H1 (cell line): ENCODE results near the gene SLC8A3. TPM values are rescaled to one million over a fixed set of nuclear protein-coding genes. Genes with fewer than 3 reads are reported as not detected.

Experiments
- CTCF ChIA-PET: fragments of 300-600 bp; sonication (Branson Sonifier 250); formaldehyde crosslinking; loops from one replicate; lab custom pipeline; 2021; ENCODE audit not compliant: partially characterized antibody; lab: Charles Lee
- POLR2A ChIA-PET: fragments of 300-600 bp; sonication (Branson Sonifier 250); formaldehyde crosslinking; loops from one replicate; lab custom pipeline; 2021; ENCODE audit warnings: inconsistent platforms; ENCODE audit not compliant: partially characterized antibody; lab: Charles Lee
- DNase-seq, 2 experiments: peaks; one replicate each; pipeline versions ENCODE4 v3.0.0 to v3.0.0-alpha.2; 2010 to 2022; ENCODE audit warnings: low spot score in 2 of 2, low read depth in 1 of 2, mixed read lengths in 1 of 2
- FAIRE-seq: peaks from 2 replicates; lab custom pipeline; 2011; peaks lifted over from hg19 to GRCh38; lab: Jason Lieb, UNC
- H2AFZ ChIP-seq: 2 replicates; pipeline ENCODE4 v1.8.1; 2012; ENCODE audit warnings: low read length, inconsistent platforms
- H2AK5ac ChIP-seq: 2 replicates; pipeline ENCODE4 v1.6.1; 2013; ENCODE audit warnings: low read depth, low read length
- H2BK120ac ChIP-seq: replicated peaks from 2 replicates; pipeline ENCODE3; 2013; ENCODE audit warnings: low read depth, low read length, inconsistent platforms
- H2BK12ac ChIP-seq: 2 replicates; pipeline ENCODE4 v1.6.1; 2013; ENCODE audit warnings: low read depth, low read length
- H2BK15ac ChIP-seq: 2 replicates; pipeline ENCODE4 v1.6.1; 2013; ENCODE audit warnings: low read length
- H2BK20ac ChIP-seq: 2 replicates; pipeline ENCODE4 v1.6.1; 2013; ENCODE audit warnings: low read length
- H2BK5ac ChIP-seq: 2 replicates; pipeline ENCODE4 v1.6.1; 2013; ENCODE audit warnings: low read depth, low read length
- H3K14ac ChIP-seq: 2 replicates; pipeline ENCODE4 v1.6.1; 2013; ENCODE audit warnings: inconsistent platforms; ENCODE audit not compliant: insufficient read length
- H3K18ac ChIP-seq: 2 replicates; pipeline ENCODE4 v1.6.1; 2013; ENCODE audit warnings: low read length; ENCODE audit errors: extremely low read depth
- H3K23ac ChIP-seq: 2 replicates; pipeline ENCODE4 v1.6.1; 2013; ENCODE audit warnings: inconsistent platforms; ENCODE audit not compliant: insufficient read length
- H3K23me2 ChIP-seq: 2 replicates; pipeline ENCODE4 v1.6.1; 2013; ENCODE audit warnings: low read depth, low read length
- H3K27ac ChIP-seq: 2 replicates; pipeline ENCODE4 v1.6.1; 2011; ENCODE audit warnings: low read depth, low read length, inconsistent platforms
- H3K27me3 ChIP-seq, 4 experiments: replicated peaks in 1 of 4; 1 replicate in 1 of 4; 2 replicates in 3 of 4; pipeline versions ENCODE4 v1.6.1 to v1.8.1; 2011 to 2013; ENCODE audit warnings: low read length in 3 of 4, mild to moderate bottlenecking in 3 of 4, inconsistent platforms in 2 of 4, mixed read lengths in 2 of 4, moderate library complexity in 1 of 4; ENCODE audit not compliant: control insufficient read depth in 3 of 4, insufficient read depth in 3 of 4; ENCODE audit errors: extremely low read depth in 1 of 4
- H3K36me3 ChIP-seq, 4 experiments: 2 replicates each; pipeline versions ENCODE4 v1.6.1 to v1.8.1; 2011 to 2013; ENCODE audit warnings: mild to moderate bottlenecking in 4 of 4, low read length in 3 of 4, moderate library complexity in 2 of 4, control low read depth in 1 of 4, inconsistent platforms in 1 of 4; ENCODE audit not compliant: insufficient read depth in 4 of 4, control insufficient read depth in 2 of 4
- H3K4ac ChIP-seq: replicated peaks from 2 replicates; pipeline ENCODE3; 2013; ENCODE audit warnings: low read length, low read depth, mixed read lengths, inconsistent platforms; ENCODE audit not compliant: insufficient read length
- H3K4me1 ChIP-seq, 4 experiments: replicated peaks in 1 of 4; 1 replicate in 1 of 4; 2 replicates in 3 of 4; pipeline versions ENCODE4 v1.6.1 to v1.8.1; 2011 to 2013; ENCODE audit warnings: low read length in 3 of 4, inconsistent platforms in 2 of 4, mixed read lengths in 1 of 4; ENCODE audit not compliant: insufficient read depth in 4 of 4, control insufficient read depth in 3 of 4
- H3K4me2 ChIP-seq, 2 experiments: 2 replicates each; pipeline versions ENCODE4 v1.6.1 to v1.8.1; 2011 to 2013; ENCODE audit warnings: low read depth in 2 of 2, low read length in 2 of 2, control low read depth in 1 of 2, inconsistent platforms in 1 of 2, mild to moderate bottlenecking in 1 of 2; ENCODE audit not compliant: insufficient read depth in 1 of 2
- H3K4me3 ChIP-seq, 4 experiments: fragments of 200-600, 300-600 bp in 1 of 4; sonication (generic), shearing (Covaris generic), sonication (Bioruptor Twin) in 1 of 4; 2 replicates each; pipeline versions ENCODE4 v1.5.1 to v1.8.1; 2011 to 2016; ENCODE audit warnings: low read length in 4 of 4, low read depth in 3 of 4, control low read depth in 2 of 4, inconsistent platforms in 2 of 4, mild to moderate bottlenecking in 2 of 4, mixed read lengths in 1 of 4, moderate library complexity in 1 of 4; ENCODE audit not compliant: insufficient read depth in 2 of 4; ENCODE audit errors: extremely low read depth in 1 of 4
- H3K56ac ChIP-seq: replicated peaks from 2 replicates; pipeline ENCODE3; 2013; ENCODE audit warnings: low read depth, mild to moderate bottlenecking, mixed read lengths, low read length, inconsistent platforms; ENCODE audit not compliant: insufficient read length
- H3K79me1 ChIP-seq: 2 replicates; pipeline ENCODE4 v1.6.1; 2013; ENCODE audit warnings: low read depth, low read length, control low read depth
- H3K79me2 ChIP-seq, 2 experiments: 2 replicates each; pipeline versions ENCODE4 v1.6.1 to v1.8.1; 2012 to 2013; ENCODE audit warnings: low read length in 2 of 2, mild to moderate bottlenecking in 2 of 2, inconsistent platforms in 1 of 2; ENCODE audit not compliant: insufficient read depth in 2 of 2, control insufficient read depth in 1 of 2
- H3K9ac ChIP-seq, 4 experiments: replicated peaks in 1 of 4; 1 replicate in 1 of 4; 2 replicates in 3 of 4; pipeline versions ENCODE4 v1.6.1 to v1.8.1; 2011 to 2013; ENCODE audit warnings: low read depth in 3 of 4, low read length in 3 of 4, control low read depth in 2 of 4, mild to moderate bottlenecking in 2 of 4, moderate library complexity in 2 of 4, inconsistent platforms in 1 of 4; ENCODE audit errors: extremely low read depth in 1 of 4
- H3K9me3 ChIP-seq, 2 experiments: 2 replicates each; pipeline versions ENCODE4 v1.6.1 to v1.8.1; 2012 to 2013; ENCODE audit warnings: mild to moderate bottlenecking in 2 of 2, moderate library complexity in 2 of 2, control low read depth in 1 of 2, inconsistent platforms in 1 of 2, low read depth in 1 of 2, low read length in 1 of 2, mixed read lengths in 1 of 2; ENCODE audit not compliant: insufficient read depth in 2 of 2
- H4K20me1 ChIP-seq, 2 experiments: replicated peaks in 1 of 2; 2 replicates each; pipeline versions ENCODE3 to v1.8.1; 2011 to 2013; ENCODE audit warnings: inconsistent platforms in 2 of 2, low read length in 2 of 2, mild to moderate bottlenecking in 1 of 2; ENCODE audit not compliant: insufficient read depth in 2 of 2, control insufficient read depth in 1 of 2
- H4K5ac ChIP-seq: 2 replicates; pipeline ENCODE4 v1.6.1; 2013; ENCODE audit warnings: low read length, low read depth, mixed read lengths, inconsistent platforms; ENCODE audit not compliant: insufficient read length
- H4K8ac ChIP-seq: 2 replicates; pipeline ENCODE4 v1.8.0; 2013; ENCODE audit warnings: mild to moderate bottlenecking, moderate library complexity, low read length, inconsistent platforms; ENCODE audit not compliant: insufficient read depth; ENCODE audit errors: extremely low read depth
- H4K91ac ChIP-seq: replicated peaks from 2 replicates; pipeline ENCODE3; 2013; ENCODE audit warnings: low read length, mixed read lengths, inconsistent platforms; ENCODE audit not compliant: insufficient read length
- CBX8 ChIP-seq: fragments of 300-800, 300-1000 bp; sonication (generic); IDR thresholded peaks from 2 replicates; pipeline ENCODE4 v1.7.1; 2016; ENCODE audit warnings: low read depth, low read length, borderline replicate concordance
- CTBP2 ChIP-seq: IDR thresholded peaks from 2 replicates; pipeline ENCODE4 v1.7.0; 2011; ENCODE audit warnings: borderline replicate concordance, mild to moderate bottlenecking, moderate library complexity, mixed read lengths, low read length; ENCODE audit not compliant: insufficient read depth, insufficient read length
- E2F6 ChIP-seq: IDR thresholded peaks from 2 replicates; pipeline ENCODE4 v1.6.1; 2012; ENCODE audit warnings: inconsistent platforms
- EZH2 ChIP-seq: fragments of 200-600 bp; sonication (generic); IDR thresholded peaks from 2 replicates; pipeline ENCODE4 v1.7.1; 2012; ENCODE audit warnings: low read depth, mild to moderate bottlenecking, moderate library complexity, low read length, inconsistent platforms; ENCODE audit not compliant: severe bottlenecking
- GTF2F1 ChIP-seq: IDR thresholded peaks from 2 replicates; pipeline ENCODE4 v1.6.1; 2012; ENCODE audit warnings: low read depth, low read length, improper control_type of control experiment, borderline replicate concordance
- HDAC2 ChIP-seq, 2 experiments: fragments of 300-600 bp in 1 of 2; sonication (generic) in 1 of 2; IDR thresholded peaks; 2 replicates each; pipeline ENCODE4 v1.6.1; 2011 to 2012; ENCODE audit warnings: low read depth in 2 of 2, low read length in 2 of 2, mild to moderate bottlenecking in 2 of 2, moderate library complexity in 2 of 2, borderline replicate concordance in 1 of 2, inconsistent platforms in 1 of 2
- JUN ChIP-seq: IDR thresholded peaks from 2 replicates; pipeline ENCODE4 v1.6.1; 2011; ENCODE audit warnings: low read depth, mild to moderate bottlenecking, improper control_type of control experiment, low read length
- JUND ChIP-seq: IDR thresholded peaks from 2 replicates; pipeline ENCODE4 v1.6.1; 2011; ENCODE audit warnings: mild to moderate bottlenecking, improper control_type of control experiment, low read length
- POLR2AphosphoS5 ChIP-seq: IDR thresholded peaks from 2 replicates; pipeline ENCODE4 v1.6.1; 2011; ENCODE audit warnings: low read depth, low read length
- SRF ChIP-seq: IDR thresholded peaks from 2 replicates; pipeline ENCODE4 v1.6.1; 2011; ENCODE audit warnings: mild to moderate bottlenecking, low read depth, low read length, moderate library complexity
- TAF7 ChIP-seq: optimal IDR thresholded peaks from 2 replicates; pipeline ENCODE3; 2011; ENCODE audit warnings: low read depth, mild to moderate bottlenecking, inconsistent platforms, low read length, moderate library complexity, borderline replicate concordance
- TCF12 ChIP-seq: IDR thresholded peaks from 2 replicates; pipeline ENCODE4 v1.6.1; 2011; ENCODE audit warnings: low read depth, mild to moderate bottlenecking, low read length
- whole genome bisulfite sequencing, 2 experiments: shearing (Covaris generic) in 1 of 2; methylation state at CpG; one replicate each; pipeline versions ENCODE4 v1.1.6 to v1.1.7; 2013 to 2015; ENCODE audit warnings: low lambda C conversion rate in 2 of 2, mixed read lengths in 2 of 2, inconsistent platforms in 1 of 2, low coverage in 1 of 2, missing lambda C conversion rate in 1 of 2; ENCODE audit not compliant: insufficient replicate concordance in 2 of 2, insufficient coverage in 1 of 2, insufficient read length in 1 of 2; ENCODE audit errors: extremely low coverage in 1 of 2, missing lambda C conversion rate in 1 of 2; 5-methylcytosine and 5-hydroxymethylcytosine counted together
- polyA plus RNA-seq, 7 experiments: library from polyadenylated mRNA; depleted of rRNA in 3 of 7; stranded (reverse) in 5 of 7; unstranded in 2 of 7; fragments of >200 nt in 5 of 7; fragments of 200-250 nt in 2 of 7; gene quantifications; 1 replicate in 5 of 7; 2 replicates in 1 of 7; 4 replicates in 1 of 7; pipeline versions ENCODE4 v1.2.1 to v1.2.3, GENCODE V29; 2011 to 2013; ENCODE audit warnings: missing spikeins in 2 of 7, mixed read lengths in 2 of 7
- total RNA-seq: library from RNA; stranded (reverse); fragmentation: NEBNext Ultra II Directional; extraction: Animal tissue kit (Norgen Biotek cat#: 25700); gene quantifications from 2 replicates; pipeline ENCODE4 v1.2.1, GENCODE V29; 2021

SLC8A3 gene
- total and polyA plus RNA-seq, 2 of the 8 experiments (the other 6 are each of a cell fraction or from before 2014, with no cell fraction given) = 0.38 to 1.1 TPM

- no peak overlapping the region for H2BK5ac ChIP-seq
- no peak overlapping the region for H3K27ac ChIP-seq
- no peaks in the 10 kb centered on the region for H3K36me3 ChIP-seq
- ChIA-PET CTCF (interaction anchor here (0.7 to 8.5 kb wide), 14 partner anchors 9 to 474 kb away, joined by 3 to 44 read pairs (median 3); partner anchors contain the start of gene SLC8A3), POLR2A (no interaction called here)
- no peaks in the 10 kb centered on the region for H3K27me3 ChIP-seq
- H2AK5ac ChIP-seq = no peak overlapping the region
- H3K79me2 ChIP-seq = no peaks in the 10 kb centered on the region
- no peak overlapping the region for H3K4ac ChIP-seq
- H3K56ac ChIP-seq = no peak overlapping the region
- no peaks in the 10 kb centered on the region for H3K9me3 ChIP-seq
- peaks cover 0 to 7% (median under 1%) of the 10 kb centered on the region in 4 experiments; a peak in 2 of 7 replicates for H3K4me1 ChIP-seq
- 83% methylated on average over 2 of the region's 2 CpGs; no CpG with 5 or more reads in 1 of the 2 experiments for WGBS, 2 experiments
- H2AFZ ChIP-seq = no peak overlapping the region
- no peaks in the 10 kb centered on the region for H3K23me2 ChIP-seq
- no peaks in the 10 kb centered on the region for H3K79me1 ChIP-seq
- no peak overlapping the region for H4K8ac ChIP-seq
- FAIRE-seq (no peak), DNase-seq (no peak)
- no peak overlapping the region for H3K23ac ChIP-seq
- no peaks in the 10 kb centered on the region for H4K20me1 ChIP-seq
- no peak overlapping the region for H2BK120ac ChIP-seq
- no peak overlapping the region for H2BK12ac ChIP-seq
- no peak overlapping the region for H2BK20ac ChIP-seq
- H4K91ac ChIP-seq = no peak overlapping the region
- no peak overlapping the region for H4K5ac ChIP-seq
- H3K9ac ChIP-seq = no peak overlapping the region
- H3K18ac ChIP-seq = no peak overlapping the region
- H3K14ac ChIP-seq = no peak overlapping the region
- no peak overlapping the region for H3K4me3 ChIP-seq
- no peak overlapping the region for H2BK15ac ChIP-seq
- H3K4me2 ChIP-seq = no peak overlapping the region
- no peak for TF ChIP-seq JUN
- no peak for TF ChIP-seq JUND
- no peak for TF ChIP-seq CBX8
- no peak for TF ChIP-seq SRF
- TF ChIP-seq POLR2AphosphoS5 = no peak
- no peak for TF ChIP-seq CTBP2
- TF ChIP-seq EZH2 = no peak
- TF ChIP-seq E2F6 = no peak
- no peak for TF ChIP-seq TCF12
- TF ChIP-seq HDAC2 (IDR thresholded peaks at IDR 0.05; ENCODE audit: borderline replicate concordance in 1 of 2, low read depth in 2 of 2, low read length in 2 of 2) = no peak
- no peak for TF ChIP-seq GTF2F1
- no peak for TF ChIP-seq TAF7
Measured at GRCh38 chr14:70093156-70093555, 95.6 kb downstream of the SLC8A3 start.
